ENCODE data around the gene KCNE1. TPM values are rescaled to one million over a fixed set of nuclear protein-coding genes. Genes with fewer than 3 reads are reported as not detected.
"Not testable (repeated sequence)": the region's sequence is repeated elsewhere in the genome, so short reads cannot be mapped to it uniquely, and the experiment has no call there.

KCNE1 gene
- polyA plus RNA-seq (ENCODE audit: insufficient read length in 3 of 3), result 1 to 10 TPM in 1 of 3 donors, under 1 TPM in 1, not detected in 1; 0.27 to 1.2 TPM

- DNase-seq (ENCODE audit: low read depth in 3 of 3, low spot score in 2 of 3), result no peak
These were observed at the start of gene KCNE1 for GRCh38 chr21:34511787-34512455. Gene KCNE1, minus strand, starts transcription at chr21:34512210. Its CDS starts 62,576 bp downstream, at chr21:34449634.

GRCh38 chr21:34561806-34562205, 49.8 kb upstream of the KCNE1 start:
- no peak for DNase-seq (ENCODE audit: low read depth in 3 of 3, low spot score in 2 of 3)

- DNase-seq (ENCODE audit: low read depth in 3 of 3, low spot score in 2 of 3), result no peak
These were observed 48.6 kb upstream of the KCNE1 start for GRCh38 chr21:34560609-34561008.

GRCh38 chr21:34560021-34560420, 48.0 kb upstream of the KCNE1 start:
- DNase-seq (ENCODE audit: low read depth in 3 of 3, low spot score in 2 of 3), result no peak

- DNase-seq (ENCODE audit: low read depth in 3 of 3, low spot score in 2 of 3), result no peak
These were observed 47.1 kb upstream of the KCNE1 start for GRCh38 chr21:34559089-34559631.

- no peak for DNase-seq (ENCODE audit: low read depth in 3 of 3, low spot score in 2 of 3)
These were observed 46.2 kb upstream of the KCNE1 start for GRCh38 chr21:34558166-34558565.

- no peak for DNase-seq (ENCODE audit: low read depth in 3 of 3, low spot score in 2 of 3)
These were observed 45.3 kb upstream of the KCNE1 start for GRCh38 chr21:34557261-34557660.

- not testable (repeated sequence) for DNase-seq (ENCODE audit: low read depth in 3 of 3, low spot score in 2 of 3)
These were observed 42.7 kb upstream of the KCNE1 start for GRCh38 chr21:34554670-34555069.

- DNase-seq (ENCODE audit: low read depth in 3 of 3, low spot score in 2 of 3), result no peak
These were observed 42.2 kb upstream of the KCNE1 start for GRCh38 chr21:34554227-34554626.

GRCh38 chr21:34553151-34553952, 41.3 kb upstream of the KCNE1 start:
- DNase-seq (ENCODE audit: low read depth in 3 of 3, low spot score in 2 of 3), result no peak

- DNase-seq (ENCODE audit: low read depth in 3 of 3, low spot score in 2 of 3), result no peak
These were observed 40.5 kb upstream of the KCNE1 start for GRCh38 chr21:34552360-34553098.

GRCh38 chr21:34550182-34550799, 38.3 kb upstream of the KCNE1 start:
- DNase-seq (ENCODE audit: low read depth in 3 of 3, low spot score in 2 of 3), result no peak

- DNase-seq (ENCODE audit: low read depth in 3 of 3, low spot score in 2 of 3), result no peak
These were observed 36.9 kb upstream of the KCNE1 start for GRCh38 chr21:34548781-34549376.

GRCh38 chr21:34546542-34546941, 34.5 kb upstream of the KCNE1 start:
- no peak for DNase-seq (ENCODE audit: low read depth in 3 of 3, low spot score in 2 of 3)

- DNase-seq (ENCODE audit: low read depth in 3 of 3, low spot score in 2 of 3), result no peak
These were observed 33.3 kb upstream of the KCNE1 start for GRCh38 chr21:34545079-34545884.

- DNase-seq (ENCODE audit: low read depth in 3 of 3, low spot score in 2 of 3), result no peak
These were observed 32.1 kb upstream of the KCNE1 start for GRCh38 chr21:34544032-34544496.

- no peak for DNase-seq (ENCODE audit: low read depth in 3 of 3, low spot score in 2 of 3)
These were observed 31.0 kb upstream of the KCNE1 start for GRCh38 chr21:34543017-34543416.

- no peak for DNase-seq (ENCODE audit: low read depth in 3 of 3, low spot score in 2 of 3)
These were observed 28.2 kb upstream of the KCNE1 start for GRCh38 chr21:34540206-34540605.

- no peak for DNase-seq (ENCODE audit: low read depth in 3 of 3, low spot score in 2 of 3)
These were observed 25.8 kb upstream of the KCNE1 start for GRCh38 chr21:34537838-34538237.

All from right renal cortex interstitium (tissue), 3 donors.